ENCODE results near the gene PLAA.

The PLAA gene

DNA sequence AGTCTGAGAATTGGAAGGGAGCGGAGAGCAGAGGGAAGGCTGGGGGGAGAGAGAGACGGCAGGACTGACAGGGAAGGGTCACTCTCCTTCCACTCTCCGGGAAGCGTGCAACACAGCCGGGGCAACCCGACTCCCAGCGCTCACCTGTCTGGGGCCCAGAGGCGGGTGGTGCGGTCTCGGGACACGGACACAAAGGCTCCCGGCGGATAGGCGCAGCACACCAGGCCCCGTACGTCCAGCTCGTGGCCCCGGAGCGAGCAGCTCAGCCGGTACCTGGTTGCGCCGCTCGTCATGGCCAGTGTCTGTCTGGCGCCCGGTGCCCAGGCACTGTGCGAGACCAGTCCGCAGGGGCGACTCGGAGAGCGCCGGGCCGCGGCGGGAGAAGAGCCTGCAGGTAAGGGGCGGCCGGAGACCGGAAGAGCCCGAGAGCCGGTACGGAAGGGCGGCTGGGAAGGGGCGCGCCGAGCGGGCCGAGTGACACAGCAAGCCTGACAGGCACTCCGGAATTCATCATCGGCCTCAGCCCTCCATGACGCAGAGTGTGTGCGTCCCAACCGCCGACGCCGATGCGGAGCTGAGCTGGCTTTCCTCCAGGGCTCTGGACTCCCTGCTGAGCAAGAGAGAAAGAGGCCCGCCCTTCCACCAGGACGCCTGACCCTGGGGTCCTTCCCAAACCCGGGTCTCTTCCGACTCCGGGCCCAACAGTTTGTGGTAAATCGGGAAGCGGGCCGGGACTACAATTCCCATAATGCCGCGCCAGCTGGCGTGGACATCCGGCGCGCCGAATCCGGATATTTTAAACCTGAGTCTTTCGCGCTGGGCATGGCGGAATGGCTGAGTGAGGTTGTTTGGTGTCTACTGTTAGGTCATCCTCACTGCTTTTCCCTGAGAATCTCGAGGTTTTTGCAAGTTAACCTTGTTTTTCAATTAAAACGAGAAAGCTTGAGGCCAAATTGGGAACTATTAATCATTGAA is at the start of gene PLAA:
PLAA (minus strand) TSS at position 490 of the 975 bp plus-strand sequence; CDS start at position 293, 197 bp downstream.
- Mint-ChIP-seq H3K36me3 (ENCODE audit: low read depth) (peaks cover 18% of the 10 kb centered on the region), H3K27ac (peak within 1 kb of the TSS; percentile 99 to 100 (median 100)), H3K4me3 (peak within 1 kb of the TSS; percentile 91 to 93 (median 91)), H3K4me1 (peaks cover 36% of the 10 kb centered on the region), H3K9me3 (no peaks in the 10 kb centered on the region), H3K27me3 (ENCODE audit: low read depth) (no peaks in the 10 kb centered on the region)
- TF ChIP-seq, protein P1, sequence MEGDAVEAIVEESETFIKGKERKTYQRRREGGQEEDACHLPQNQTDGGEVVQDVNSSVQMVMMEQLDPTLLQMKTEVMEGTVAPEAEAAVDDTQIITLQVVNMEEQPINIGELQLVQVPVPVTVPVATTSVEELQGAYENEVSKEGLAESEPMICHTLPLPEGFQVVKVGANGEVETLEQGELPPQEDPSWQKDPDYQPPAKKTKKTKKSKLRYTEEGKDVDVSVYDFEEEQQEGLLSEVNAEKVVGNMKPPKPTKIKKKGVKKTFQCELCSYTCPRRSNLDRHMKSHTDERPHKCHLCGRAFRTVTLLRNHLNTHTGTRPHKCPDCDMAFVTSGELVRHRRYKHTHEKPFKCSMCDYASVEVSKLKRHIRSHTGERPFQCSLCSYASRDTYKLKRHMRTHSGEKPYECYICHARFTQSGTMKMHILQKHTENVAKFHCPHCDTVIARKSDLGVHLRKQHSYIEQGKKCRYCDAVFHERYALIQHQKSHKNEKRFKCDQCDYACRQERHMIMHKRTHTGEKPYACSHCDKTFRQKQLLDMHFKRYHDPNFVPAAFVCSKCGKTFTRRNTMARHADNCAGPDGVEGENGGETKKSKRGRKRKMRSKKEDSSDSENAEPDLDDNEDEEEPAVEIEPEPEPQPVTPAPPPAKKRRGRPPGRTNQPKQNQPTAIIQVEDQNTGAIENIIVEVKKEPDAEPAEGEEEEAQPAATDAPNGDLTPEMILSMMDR (IDR thresholded peaks at IDR 0.05; ENCODE audit: unreplicated experiment in 3 of 3), result no peak

DNA sequence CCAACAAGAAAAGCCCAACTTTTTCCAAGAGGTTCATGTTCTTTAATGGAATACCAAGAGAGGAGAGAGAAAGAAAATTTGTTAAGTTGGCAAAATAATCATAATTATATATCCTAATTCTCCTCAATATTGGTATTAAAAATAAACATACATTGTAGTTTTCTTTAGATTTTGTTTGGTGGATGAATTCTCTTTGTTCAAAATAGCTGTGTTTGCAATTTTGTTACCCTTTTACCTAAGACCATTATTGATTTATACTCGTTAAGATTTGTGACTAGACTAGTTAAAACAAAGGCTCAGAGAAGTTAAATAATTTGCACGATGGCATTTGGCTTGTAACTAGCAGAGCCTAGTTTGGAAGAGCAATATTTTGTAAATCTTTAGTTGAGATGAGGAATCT is 48.8 kb upstream of the PLAA start:
- H3K4me1 Mint-ChIP-seq, result no peaks in the 10 kb centered on the region
- H3K27me3 Mint-ChIP-seq (ENCODE audit: low read depth), result no peaks in the 10 kb centered on the region
- H3K9me3 Mint-ChIP-seq, result no peaks in the 10 kb centered on the region
- no peak overlapping the region for H3K4me3 Mint-ChIP-seq
- no peak overlapping the region for H3K27ac Mint-ChIP-seq
- TF ChIP-seq, protein P1 (IDR thresholded peaks at IDR 0.05; ENCODE audit: unreplicated experiment in 3 of 3), result no peak
- H3K36me3 Mint-ChIP-seq (ENCODE audit: low read depth), result peaks cover 13% of the 10 kb centered on the region

GRCh38 chr9:26983340-26983739 is 36.3 kb upstream of the PLAA start:
- TF ChIP-seq, protein P1 (IDR thresholded peaks at IDR 0.05; ENCODE audit: unreplicated experiment in 3 of 3), result no peak
- Mint-ChIP-seq H3K9me3 (no peaks in the 10 kb centered on the region), H3K27me3 (ENCODE audit: low read depth) (no peaks in the 10 kb centered on the region), H3K27ac (no peak overlapping the region), H3K36me3 (ENCODE audit: low read depth) (peaks cover 30% of the 10 kb centered on the region), H3K4me3 (no peak overlapping the region), H3K4me1 (no peaks in the 10 kb centered on the region)

GRCh38 chr9:26975728-26976707 is 29.0 kb upstream of the PLAA start:
- no peaks in the 10 kb centered on the region for H3K27me3 Mint-ChIP-seq (ENCODE audit: low read depth)
- H3K4me3 Mint-ChIP-seq, result peak overlapping the region; percentile 56 to 73 (median 72)
- peaks cover 19% of the 10 kb centered on the region for H3K4me1 Mint-ChIP-seq
- peaks cover 39% of the 10 kb centered on the region for H3K36me3 Mint-ChIP-seq (ENCODE audit: low read depth)
- TF ChIP-seq, protein P1 (IDR thresholded peaks at IDR 0.05; ENCODE audit: unreplicated experiment in 3 of 3), result peak; percentile 42 to 48 (median 47)
- H3K9me3 Mint-ChIP-seq, result no peaks in the 10 kb centered on the region
- H3K27ac Mint-ChIP-seq, result peak overlapping the region; percentile 17 to 49 (median 24)

DNA sequence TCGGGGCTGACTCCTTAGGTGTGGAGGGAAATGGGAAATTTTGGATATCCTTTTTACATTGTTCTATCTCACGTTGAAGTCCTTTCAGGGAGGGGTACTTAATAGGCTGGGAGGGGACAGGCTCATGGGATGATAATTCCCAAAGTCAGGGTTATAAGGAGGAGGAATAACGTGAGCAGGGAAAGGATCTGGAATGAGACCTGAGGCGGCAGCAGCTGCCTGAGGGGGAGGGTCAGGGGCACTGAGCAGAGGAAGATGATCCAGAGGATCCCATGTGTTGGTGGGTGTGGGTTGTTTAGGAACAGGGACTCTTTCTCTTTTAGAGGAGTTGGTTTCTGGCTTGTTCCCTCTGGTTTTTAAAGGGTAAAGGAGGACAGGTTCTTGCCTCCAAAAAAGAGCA is 27.9 kb upstream of the PLAA start:
- no peaks in the 10 kb centered on the region for H3K27me3 Mint-ChIP-seq (ENCODE audit: low read depth)
- TF ChIP-seq, protein P1 (IDR thresholded peaks at IDR 0.05; ENCODE audit: unreplicated experiment in 3 of 3), result no peak
- peaks cover under 1% of the 10 kb centered on the region for H3K9me3 Mint-ChIP-seq
- peaks cover 38% of the 10 kb centered on the region for H3K36me3 Mint-ChIP-seq (ENCODE audit: low read depth)
- H3K4me3 Mint-ChIP-seq, result no peak overlapping the region
- no peak overlapping the region for H3K27ac Mint-ChIP-seq
- H3K4me1 Mint-ChIP-seq, result peaks cover 19% of the 10 kb centered on the region
